ENCODE data around the gene DPP7. TPM values are rescaled to one million over a fixed set of nuclear protein-coding genes. Genes with fewer than 3 reads are reported as not detected.

Gene DPP7
- 100 to 1,000 TPM; 123 to 144 (median 138) TPM for total RNA-seq

DNA sequence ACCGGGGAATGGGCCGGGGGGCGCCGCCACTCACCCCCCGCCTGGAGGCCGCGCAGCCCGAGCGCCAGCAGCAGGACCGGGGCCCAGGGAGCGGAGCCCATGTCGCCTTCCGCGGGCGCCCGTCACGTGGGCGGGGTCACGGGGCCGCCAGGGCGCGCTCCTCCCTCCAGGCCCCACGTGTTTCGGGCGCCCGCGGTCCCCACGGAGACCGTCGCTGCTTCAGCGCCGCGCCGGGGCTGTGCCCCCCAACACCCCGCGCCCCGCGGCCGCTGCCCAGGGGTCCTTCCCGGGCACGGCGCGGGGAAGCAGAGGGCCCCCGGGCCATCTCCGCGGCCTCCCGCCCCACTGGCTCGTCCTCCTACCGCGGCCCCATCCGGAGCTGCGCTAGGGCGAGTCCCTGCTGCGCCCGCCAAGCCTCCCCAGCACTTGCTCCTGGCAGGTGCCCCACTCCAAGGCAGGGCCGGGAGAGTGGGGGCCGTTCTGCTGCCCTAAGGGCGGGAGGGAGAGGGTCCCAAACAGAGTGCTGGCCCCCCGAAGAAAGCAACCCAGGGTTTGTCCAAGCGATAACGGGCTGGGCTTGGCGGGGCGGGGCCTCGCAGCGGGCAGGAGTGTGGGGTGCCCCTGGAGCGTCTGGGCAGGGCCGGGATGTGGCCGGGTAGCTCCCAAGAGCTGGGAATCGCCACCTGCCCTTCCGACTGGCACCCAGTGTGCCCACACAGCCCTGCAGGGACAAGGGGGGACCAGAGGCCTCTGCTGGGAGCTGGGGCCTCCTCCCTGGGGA is at the start of gene DPP7:
TSS of gene DPP7 (minus strand) at position 121 of the 781 bp plus-strand sequence. CDS start at position 101, 20 bp downstream.
- DNase-seq (ENCODE audit: low spot score in 2 of 2): peak; percentile 56 to 96
- TF ChIP-seq POLR2A (IDR thresholded peaks at IDR 0.05): no peak
- TF ChIP-seq, protein P1, sequence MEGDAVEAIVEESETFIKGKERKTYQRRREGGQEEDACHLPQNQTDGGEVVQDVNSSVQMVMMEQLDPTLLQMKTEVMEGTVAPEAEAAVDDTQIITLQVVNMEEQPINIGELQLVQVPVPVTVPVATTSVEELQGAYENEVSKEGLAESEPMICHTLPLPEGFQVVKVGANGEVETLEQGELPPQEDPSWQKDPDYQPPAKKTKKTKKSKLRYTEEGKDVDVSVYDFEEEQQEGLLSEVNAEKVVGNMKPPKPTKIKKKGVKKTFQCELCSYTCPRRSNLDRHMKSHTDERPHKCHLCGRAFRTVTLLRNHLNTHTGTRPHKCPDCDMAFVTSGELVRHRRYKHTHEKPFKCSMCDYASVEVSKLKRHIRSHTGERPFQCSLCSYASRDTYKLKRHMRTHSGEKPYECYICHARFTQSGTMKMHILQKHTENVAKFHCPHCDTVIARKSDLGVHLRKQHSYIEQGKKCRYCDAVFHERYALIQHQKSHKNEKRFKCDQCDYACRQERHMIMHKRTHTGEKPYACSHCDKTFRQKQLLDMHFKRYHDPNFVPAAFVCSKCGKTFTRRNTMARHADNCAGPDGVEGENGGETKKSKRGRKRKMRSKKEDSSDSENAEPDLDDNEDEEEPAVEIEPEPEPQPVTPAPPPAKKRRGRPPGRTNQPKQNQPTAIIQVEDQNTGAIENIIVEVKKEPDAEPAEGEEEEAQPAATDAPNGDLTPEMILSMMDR (IDR thresholded peaks at IDR 0.05): no peak
- H3K4me3 ChIP-seq (ENCODE audit: low read depth, poor library complexity, severe bottlenecking): peak within 1 kb of the TSS; percentile 72
- intact Hi-C loops (cut with DNase I; ENCODE audit: low total_unique reads): loop anchor here (5.0 kb wide), 1 partner anchor 112 kb away; the partner anchor contains the start of genes CYSRT1 and RNF224
- WGBS, 2 donors: 3 to 9% methylated on average over 9 to 21 of the region's 70 CpGs

DNA sequence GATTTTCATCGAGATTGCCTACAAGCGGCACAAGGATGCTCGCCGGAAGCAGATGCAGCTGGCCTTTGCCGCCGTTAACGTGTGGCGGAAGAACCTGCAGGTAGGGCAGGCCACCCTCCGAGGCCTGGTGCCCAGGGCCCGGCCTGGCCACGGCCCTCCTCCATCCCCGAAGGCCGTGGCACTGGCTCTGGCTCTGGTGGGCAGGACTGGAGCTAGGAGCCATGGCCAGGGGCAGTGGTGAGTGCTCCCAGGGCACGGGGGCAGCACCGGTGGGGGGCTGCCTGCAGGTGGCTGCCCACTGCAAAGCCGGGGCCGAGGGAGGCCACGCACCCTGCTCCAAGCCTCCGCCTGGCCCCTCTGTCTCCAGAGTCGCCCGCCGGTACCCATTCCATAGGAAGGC is 49.3 kb upstream of the DPP7 start:
- intact Hi-C loops (cut with DNase I; ENCODE audit: low total_unique reads): no loop called here
- WGBS, 2 donors: 88 to 89% methylated on average over 13 of the region's 22 CpGs
- TF ChIP-seq POLR2A (IDR thresholded peaks at IDR 0.05): no peak
- TF ChIP-seq, protein P1 (IDR thresholded peaks at IDR 0.05): no peak
- no peak for DNase-seq (ENCODE audit: low spot score in 2 of 2)
- no peak overlapping the region for H3K4me3 ChIP-seq (ENCODE audit: low read depth, poor library complexity, severe bottlenecking)

DNA sequence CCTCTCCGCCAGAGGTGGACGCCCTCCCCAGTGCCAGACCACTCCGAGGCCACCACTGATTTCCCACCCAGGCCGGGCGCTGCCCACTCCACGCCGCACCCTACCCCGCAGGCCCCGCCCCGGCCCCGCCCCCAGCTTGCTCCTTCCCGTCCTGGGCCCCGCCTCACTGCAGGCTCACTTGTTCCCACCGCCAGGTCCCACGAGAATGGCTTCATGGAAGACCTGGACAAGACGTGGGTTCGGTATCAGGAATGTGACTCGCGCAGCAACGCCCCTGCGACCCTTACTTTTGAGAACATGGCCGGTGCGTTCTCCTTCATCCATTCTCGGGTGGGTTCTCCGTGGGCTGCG is 48.8 kb upstream of the DPP7 start:
- TF ChIP-seq, protein P1 (IDR thresholded peaks at IDR 0.05): no peak
- no peak for TF ChIP-seq POLR2A (IDR thresholded peaks at IDR 0.05)
- H3K4me3 ChIP-seq (ENCODE audit: low read depth, poor library complexity, severe bottlenecking): no peak overlapping the region
- DNase-seq (ENCODE audit: low spot score in 2 of 2): no peak
- intact Hi-C loops (cut with DNase I; ENCODE audit: low total_unique reads): no loop called here
- WGBS, 2 donors: 27 to 31% methylated on average over 22 to 26 of the region's 26 CpGs

DNA sequence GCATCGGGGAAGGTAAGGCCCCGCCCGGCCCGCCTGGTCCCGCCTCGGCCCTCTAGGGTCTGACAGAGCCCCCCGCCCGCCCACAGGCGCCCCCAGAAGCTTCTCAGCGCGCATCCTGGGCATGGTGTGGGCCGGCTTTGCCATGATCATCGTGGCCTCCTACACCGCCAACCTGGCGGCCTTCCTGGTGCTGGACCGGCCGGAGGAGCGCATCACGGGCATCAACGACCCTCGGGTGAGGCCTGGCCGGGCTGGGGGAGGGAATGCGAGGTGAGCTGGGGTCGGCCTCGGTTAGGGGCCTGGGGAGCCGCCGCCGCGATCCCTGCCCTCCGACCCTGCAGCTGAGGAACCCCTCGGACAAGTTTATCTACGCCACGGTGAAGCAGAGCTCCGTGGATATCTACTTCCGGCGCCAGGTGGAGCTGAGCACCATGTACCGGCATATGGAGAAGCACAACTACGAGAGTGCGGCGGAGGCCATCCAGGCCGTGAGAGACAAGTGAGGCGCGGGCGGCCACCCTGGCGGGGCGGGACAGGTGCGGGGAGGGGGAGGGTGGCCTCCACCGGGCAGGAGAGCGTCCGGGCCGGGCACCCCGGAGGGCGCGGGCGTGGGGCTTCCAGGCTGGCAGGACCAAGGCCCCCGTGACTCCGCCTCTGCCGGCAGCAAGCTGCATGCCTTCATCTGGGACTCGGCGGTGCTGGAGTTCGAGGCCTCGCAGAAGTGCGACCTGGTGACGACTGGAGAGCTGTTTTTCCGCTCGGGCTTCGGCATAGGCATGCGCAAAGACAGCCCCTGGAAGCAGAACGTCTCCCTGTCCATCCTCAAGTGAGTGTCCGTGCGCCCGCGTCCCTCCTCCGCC is 48.2 kb upstream of the DPP7 start:
- H3K4me3 ChIP-seq (ENCODE audit: low read depth, poor library complexity, severe bottlenecking): no peak overlapping the region
- TF ChIP-seq, protein P1 (IDR thresholded peaks at IDR 0.05): no peak
- WGBS, 2 donors: 6 to 11% methylated on average over 12 to 66 of the region's 74 CpGs

DNA sequence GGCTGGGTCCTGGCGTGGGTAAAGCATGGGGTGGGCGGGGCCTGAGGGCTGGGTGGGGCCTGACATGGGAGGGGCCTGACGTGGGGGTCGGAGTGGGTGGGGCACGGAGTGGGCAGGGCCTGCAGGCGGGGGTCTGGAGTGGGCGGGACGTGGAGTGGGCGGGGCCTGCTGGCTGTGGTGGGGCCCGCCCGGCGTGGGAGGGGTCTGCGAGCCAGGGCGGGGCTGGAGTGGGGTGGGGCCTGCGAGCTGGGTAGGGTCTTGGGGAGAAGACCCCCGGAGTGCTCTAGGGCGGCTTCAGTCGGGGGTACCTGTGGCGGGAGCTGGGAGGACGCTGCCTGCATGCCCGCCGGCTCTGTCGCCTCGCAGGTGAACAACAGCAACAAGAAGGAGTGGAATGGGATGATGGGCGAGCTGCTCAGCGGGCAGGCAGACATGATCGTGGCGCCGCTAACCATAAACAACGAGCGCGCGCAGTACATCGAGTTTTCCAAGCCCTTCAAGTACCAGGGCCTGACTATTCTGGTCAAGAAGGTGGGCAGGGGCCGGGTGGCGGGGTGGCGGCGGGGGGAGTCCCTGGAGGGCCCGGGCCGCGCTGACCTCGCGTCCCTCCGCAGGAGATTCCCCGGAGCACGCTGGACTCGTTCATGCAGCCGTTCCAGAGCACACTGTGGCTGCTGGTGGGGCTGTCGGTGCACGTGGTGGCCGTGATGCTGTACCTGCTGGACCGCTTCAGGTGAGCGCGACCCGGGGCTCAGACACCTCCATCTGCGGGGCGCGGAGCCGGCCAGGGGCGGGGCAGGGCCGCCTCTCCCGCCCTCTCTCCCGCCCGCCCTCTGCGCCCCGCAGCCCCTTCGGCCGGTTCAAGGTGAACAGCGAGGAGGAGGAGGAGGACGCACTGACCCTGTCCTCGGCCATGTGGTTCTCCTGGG is 47.3 kb upstream of the DPP7 start:
- intact Hi-C loops (cut with DNase I; ENCODE audit: low total_unique reads): no loop called here
- no peak for DNase-seq (ENCODE audit: low spot score in 2 of 2)
- TF ChIP-seq, protein P1 (IDR thresholded peaks at IDR 0.05): no peak
- no peak for TF ChIP-seq POLR2A (IDR thresholded peaks at IDR 0.05)
- WGBS, 2 donors: 4 to 7% methylated on average over 26 to 45 of the region's 71 CpGs
- H3K4me3 ChIP-seq (ENCODE audit: low read depth, poor library complexity, severe bottlenecking): no peak overlapping the region

More for the DNA sequence above, 48.2 kb upstream of the DPP7 start:
- intact Hi-C loops (cut with DNase I; ENCODE audit: low total_unique reads): no loop called here
- no peak for DNase-seq (ENCODE audit: low spot score in 2 of 2)

All from lower leg skin (tissue), 4 donors.